Renal pelvis (tissue), 12 donors: ENCODE measurements around the gene YPEL1. TPM values are rescaled to one million over a fixed set of nuclear protein-coding genes. Genes with fewer than 3 reads are reported as not detected.

Experiments
- DNase-seq: peaks from one replicate; pipeline ENCODE4 v3.0.0-alpha.2; 2013
- long read RNA-seq, 16 experiments: transcript quantifications; one replicate each; lab custom pipeline, GENCODE V29; 2026
- polyA plus RNA-seq, 3 donors: library from polyadenylated mRNA; unstranded; fragments of 120-200 nt; gene quantifications; one replicate each; pipeline ENCODE4 v1.2.1, GENCODE V29; 2013; ENCODE audit not compliant: insufficient read length in 3 of 3

Gene YPEL1
- 10 to 100 TPM; 13.9 to 17.0 (median 16.3) TPM for polyA plus RNA-seq
- long read RNA-seq, donor 1, full-length matches to known transcripts = 2 of 2 reads
- long read RNA-seq, donor 1, partial matches to known transcripts = 0 of 2 reads
- long read RNA-seq, donor 1, other reads (novel, unspliced or antisense) = 0 of 2 reads
- long read RNA-seq, donor 2, full-length matches to known transcripts = 6 of 6 reads
- long read RNA-seq, donor 2, partial matches to known transcripts = 0 of 6 reads
- long read RNA-seq, donor 2, other reads (novel, unspliced or antisense) = 0 of 6 reads
- long read RNA-seq, donor 3, full-length matches to known transcripts = 3 of 3 reads
- long read RNA-seq, donor 3, partial matches to known transcripts = 0 of 3 reads
- long read RNA-seq, donor 3, other reads (novel, unspliced or antisense) = 0 of 3 reads
- long read RNA-seq, donor 4, full-length matches to known transcripts = 2 of 2 reads
- long read RNA-seq, donor 4, partial matches to known transcripts = 0 of 2 reads
- long read RNA-seq, donor 4, other reads (novel, unspliced or antisense) = 0 of 2 reads
- long read RNA-seq, donor 5, full-length matches to known transcripts = 2 of 2 reads
- long read RNA-seq, donor 5, partial matches to known transcripts = 0 of 2 reads
- long read RNA-seq, donor 5, other reads (novel, unspliced or antisense) = 0 of 2 reads
- long read RNA-seq, donor 6, full-length matches to known transcripts = 3 of 3 reads
- long read RNA-seq, donor 6, partial matches to known transcripts = 0 of 3 reads
- long read RNA-seq, donor 6, other reads (novel, unspliced or antisense) = 0 of 3 reads
- long read RNA-seq, donor 7, full-length matches to known transcripts = 4 of 4 reads
- long read RNA-seq, donor 7, partial matches to known transcripts = 0 of 4 reads
- long read RNA-seq, donor 7, other reads (novel, unspliced or antisense) = 0 of 4 reads
- long read RNA-seq, donor 8, full-length matches to known transcripts = 6 of 6 reads
- long read RNA-seq, donor 8, partial matches to known transcripts = 0 of 6 reads
- long read RNA-seq, donor 8, other reads (novel, unspliced or antisense) = 0 of 6 reads
- long read RNA-seq, donor 9, full-length matches to known transcripts = 7 of 7 reads
- long read RNA-seq, donor 9, partial matches to known transcripts = 0 of 7 reads
- long read RNA-seq, donor 9, other reads (novel, unspliced or antisense) = 0 of 7 reads
- long read RNA-seq, donor 10, full-length matches to known transcripts = 4 of 4 reads
- long read RNA-seq, donor 10, partial matches to known transcripts = 0 of 4 reads
- long read RNA-seq, donor 10, other reads (novel, unspliced or antisense) = 0 of 4 reads
- long read RNA-seq, donor 11, full-length matches to known transcripts = 1 of 1 reads
- long read RNA-seq, donor 11, partial matches to known transcripts = 0 of 1 reads
- long read RNA-seq, donor 11, other reads (novel, unspliced or antisense) = 0 of 1 reads
- long read RNA-seq, donor 12, full-length matches to known transcripts = 6 of 12 reads
- long read RNA-seq, donor 12, partial matches to known transcripts = 6 of 12 reads
- long read RNA-seq, donor 12, other reads (novel, unspliced or antisense) = 0 of 12 reads
- long read RNA-seq, donor 13, full-length matches to known transcripts = 2 of 2 reads
- long read RNA-seq, donor 13, partial matches to known transcripts = 0 of 2 reads
- long read RNA-seq, donor 13, other reads (novel, unspliced or antisense) = 0 of 2 reads
- long read RNA-seq, donor 14, full-length matches to known transcripts = 10 of 22 reads
- long read RNA-seq, donor 14, partial matches to known transcripts = 12 of 22 reads
- long read RNA-seq, donor 14, other reads (novel, unspliced or antisense) = 0 of 22 reads
- long read RNA-seq, donor 15, full-length matches to known transcripts = 2 of 2 reads
- long read RNA-seq, donor 15, partial matches to known transcripts = 0 of 2 reads
- long read RNA-seq, donor 15, other reads (novel, unspliced or antisense) = 0 of 2 reads
- long read RNA-seq, donor 16, full-length matches to known transcripts = 6 of 6 reads
- long read RNA-seq, donor 16, partial matches to known transcripts = 0 of 6 reads
- long read RNA-seq, donor 16, other reads (novel, unspliced or antisense) = 0 of 6 reads

GRCh38 chr22:21735200-21736083 lies at the start of gene YPEL1:
Gene YPEL1 (minus strand): TSS chr22:21735794. CDS start chr22:21710744, 25,050 bp downstream.
- DNase-seq = peak; percentile 98

GRCh38 chr22:21780259-21780658 lies 44.7 kb upstream of the YPEL1 start:
- no peak for DNase-seq

GRCh38 chr22:21779444-21779843 lies 43.9 kb upstream of the YPEL1 start:
- no peak for DNase-seq

GRCh38 chr22:21778705-21779363 lies 43.2 kb upstream of the YPEL1 start:
- no peak for DNase-seq

- DNase-seq = no peak
These were observed 36.0 kb upstream of the YPEL1 start for GRCh38 chr22:21771631-21771976.

- DNase-seq = no peak
These were observed 32.8 kb upstream of the YPEL1 start for GRCh38 chr22:21768435-21768834.

- no peak for DNase-seq
These were observed 31.3 kb upstream of the YPEL1 start for GRCh38 chr22:21766691-21767462.

GRCh38 chr22:21765909-21766529 lies 30.4 kb upstream of the YPEL1 start:
- no peak for DNase-seq

GRCh38 chr22:21764038-21764804 lies 28.6 kb upstream of the YPEL1 start:
- DNase-seq = no peak

GRCh38 chr22:21762712-21763581 lies 27.4 kb upstream of the YPEL1 start:
- DNase-seq = no peak

- no peak for DNase-seq
These were observed 26.5 kb upstream of the YPEL1 start for GRCh38 chr22:21761994-21762680.

GRCh38 chr22:21761086-21761485 lies 25.5 kb upstream of the YPEL1 start:
- no peak for DNase-seq

- no peak for DNase-seq
These were observed 25.0 kb upstream of the YPEL1 start for GRCh38 chr22:21760640-21761039.

GRCh38 chr22:21759646-21760376 lies 24.2 kb upstream of the YPEL1 start:
- DNase-seq = no peak
